GM12873 (cell line): Measurements from ENCODE around the gene PLOD1.

ENCODE experiments used
- TF ChIP-seq, protein P1 (sequence below): IDR thresholded peaks from 2 replicates; pipeline ENCODE4 v1.5.1; 2012; ENCODE audit warnings: low read depth, mild to moderate bottlenecking, moderate library complexity, low read length, control low read depth; ENCODE audit not compliant: insufficient read depth; ENCODE audit errors: missing control alignments

The PLOD1 gene

DNA sequence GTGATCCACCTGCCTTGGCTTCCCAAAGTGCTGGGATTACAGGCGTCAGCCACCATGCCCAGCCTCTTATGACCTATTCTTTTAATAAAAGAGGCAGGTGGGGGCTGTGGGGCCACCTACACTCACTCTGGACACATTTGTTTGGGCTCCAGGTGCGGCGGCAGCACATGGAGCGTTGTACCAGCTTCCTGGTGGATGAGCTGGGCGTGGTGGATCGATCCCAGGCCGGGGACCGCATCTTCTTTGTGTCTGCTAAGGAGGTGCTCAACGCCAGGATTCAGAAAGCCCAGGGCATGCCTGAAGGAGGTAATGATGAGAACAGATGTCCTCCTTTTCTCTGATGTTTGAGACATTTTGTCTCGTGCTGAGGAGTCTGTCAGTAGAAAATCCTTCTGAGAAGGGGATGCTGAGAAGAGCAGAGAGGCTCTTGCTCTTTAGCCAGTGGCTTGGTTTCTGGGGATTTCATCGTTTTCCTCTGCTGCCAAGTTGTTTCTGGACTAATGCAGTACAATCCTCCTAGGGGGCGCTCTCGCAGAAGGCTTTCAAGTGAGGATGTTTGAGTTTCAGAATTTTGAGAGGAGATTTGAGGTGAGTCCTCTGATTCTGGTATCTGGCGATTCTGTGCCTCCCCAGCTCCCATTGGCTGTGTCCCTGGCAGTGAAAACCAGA lies 66.9 kb downstream of the PLOD1 start:
- TF ChIP-seq, protein P1, sequence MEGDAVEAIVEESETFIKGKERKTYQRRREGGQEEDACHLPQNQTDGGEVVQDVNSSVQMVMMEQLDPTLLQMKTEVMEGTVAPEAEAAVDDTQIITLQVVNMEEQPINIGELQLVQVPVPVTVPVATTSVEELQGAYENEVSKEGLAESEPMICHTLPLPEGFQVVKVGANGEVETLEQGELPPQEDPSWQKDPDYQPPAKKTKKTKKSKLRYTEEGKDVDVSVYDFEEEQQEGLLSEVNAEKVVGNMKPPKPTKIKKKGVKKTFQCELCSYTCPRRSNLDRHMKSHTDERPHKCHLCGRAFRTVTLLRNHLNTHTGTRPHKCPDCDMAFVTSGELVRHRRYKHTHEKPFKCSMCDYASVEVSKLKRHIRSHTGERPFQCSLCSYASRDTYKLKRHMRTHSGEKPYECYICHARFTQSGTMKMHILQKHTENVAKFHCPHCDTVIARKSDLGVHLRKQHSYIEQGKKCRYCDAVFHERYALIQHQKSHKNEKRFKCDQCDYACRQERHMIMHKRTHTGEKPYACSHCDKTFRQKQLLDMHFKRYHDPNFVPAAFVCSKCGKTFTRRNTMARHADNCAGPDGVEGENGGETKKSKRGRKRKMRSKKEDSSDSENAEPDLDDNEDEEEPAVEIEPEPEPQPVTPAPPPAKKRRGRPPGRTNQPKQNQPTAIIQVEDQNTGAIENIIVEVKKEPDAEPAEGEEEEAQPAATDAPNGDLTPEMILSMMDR = peak; percentile 78

DNA sequence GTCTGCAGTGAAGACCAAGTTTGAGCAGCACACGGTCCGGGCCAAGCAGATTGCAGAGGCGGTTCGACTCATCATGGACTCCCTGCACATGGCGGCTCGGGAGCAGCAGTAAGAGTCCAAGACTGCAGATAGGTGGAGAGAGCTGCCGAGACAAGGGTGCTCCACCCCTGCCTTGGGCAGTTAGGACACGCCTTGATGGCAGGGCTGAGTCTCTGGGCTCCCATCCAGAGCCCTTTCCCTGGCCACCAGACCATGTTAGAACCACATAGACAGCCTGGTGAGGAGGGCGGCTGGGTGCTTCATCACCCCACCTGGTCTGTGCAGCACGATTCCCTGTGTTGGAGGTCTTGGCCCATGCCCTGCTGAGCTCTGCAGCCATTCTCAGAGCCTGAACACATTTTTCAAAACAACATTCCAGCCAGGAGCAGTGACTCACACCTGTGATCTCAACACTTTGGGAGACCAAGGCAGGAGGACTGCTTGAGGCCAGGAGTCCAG lies 67.5 kb downstream of the PLOD1 start:
- TF ChIP-seq, protein P1 = no peak

DNA sequence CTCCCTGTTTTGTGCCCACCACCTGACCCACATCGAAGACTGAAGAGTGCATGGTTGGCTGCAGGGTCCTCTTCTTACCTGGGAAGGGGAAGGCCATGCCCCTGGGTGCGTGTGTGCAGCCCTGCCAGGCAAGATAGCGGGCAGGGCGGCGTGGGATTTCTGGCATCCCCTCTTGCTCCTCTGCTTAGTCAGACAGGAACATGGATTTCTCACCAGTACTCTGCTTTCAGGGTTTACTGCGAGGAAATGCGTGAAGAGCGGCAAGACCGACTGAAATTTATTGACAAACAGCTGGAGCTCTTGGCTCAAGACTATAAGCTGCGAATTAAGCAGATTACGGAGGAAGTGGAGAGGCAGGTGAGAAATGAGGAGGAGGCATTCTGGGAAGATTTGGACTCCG lies 69.2 kb downstream of the PLOD1 start:
- TF ChIP-seq, protein P1 = no peak

DNA sequence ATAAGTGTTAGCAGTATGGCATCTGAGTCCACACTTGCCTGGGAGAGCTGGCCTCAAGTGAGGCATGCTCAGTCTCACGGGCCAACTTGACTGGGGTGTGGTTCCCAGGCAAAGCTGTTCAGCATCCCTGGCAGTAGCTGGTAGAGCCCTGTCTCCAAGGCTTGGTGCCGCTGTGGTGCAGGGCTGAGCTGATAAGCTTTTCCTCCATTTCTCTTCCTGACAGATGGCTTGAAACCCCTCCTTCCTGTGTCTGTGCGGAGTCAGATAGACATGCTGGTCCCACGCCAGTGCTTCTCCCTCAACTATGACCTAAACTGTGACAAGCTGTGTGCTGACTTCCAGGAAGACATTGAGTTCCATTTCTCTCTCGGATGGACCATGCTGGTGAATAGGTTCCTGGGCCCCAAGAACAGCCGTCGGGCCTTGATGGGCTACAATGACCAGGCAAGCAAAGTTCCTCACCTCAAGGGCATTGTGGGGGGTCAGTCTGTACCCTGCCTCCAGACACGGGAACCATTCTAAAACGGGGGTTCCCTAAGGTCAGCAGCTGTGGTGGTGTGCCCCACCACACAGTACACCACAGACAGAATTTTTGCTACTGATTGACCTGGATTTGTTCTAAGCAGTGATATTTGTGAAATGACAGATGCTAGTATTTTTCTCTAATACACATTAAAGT lies 71.1 kb downstream of the PLOD1 start:
- TF ChIP-seq, protein P1 = no peak

DNA sequence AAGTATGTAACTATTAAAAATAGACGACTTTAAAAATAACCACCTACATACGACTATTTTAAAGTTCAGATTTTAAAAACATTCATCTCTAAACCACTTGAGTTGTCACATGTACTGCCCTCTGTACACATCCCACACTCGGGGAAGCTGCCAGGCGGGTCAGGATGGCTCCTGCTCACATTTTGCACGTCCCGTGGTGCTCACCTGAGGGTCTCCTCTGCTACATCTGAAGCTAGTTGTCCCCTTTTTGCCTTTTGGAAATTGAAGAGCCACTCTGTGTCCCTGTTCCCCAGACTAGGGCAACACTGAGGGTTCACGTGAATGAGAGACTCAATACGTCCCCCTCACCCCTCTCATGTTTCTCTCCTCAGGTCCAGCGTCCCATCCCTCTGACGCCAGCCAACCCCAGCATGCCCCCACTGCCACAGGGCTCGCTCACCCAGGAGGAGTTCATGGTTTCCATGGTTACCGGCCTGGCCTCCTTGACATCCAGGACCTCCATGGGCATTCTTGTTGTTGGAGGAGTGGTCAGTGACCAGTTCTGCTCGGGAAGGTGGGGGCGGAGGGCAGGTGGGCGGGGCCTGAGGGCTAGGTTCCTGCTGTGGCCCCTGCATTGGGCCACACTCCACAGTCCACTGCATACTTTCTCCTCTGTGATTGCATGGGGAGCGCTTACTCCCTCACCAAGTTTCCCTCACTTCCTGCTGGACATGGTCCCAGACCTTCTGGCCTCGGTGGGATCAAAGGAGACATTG lies 71.8 kb downstream of the PLOD1 start:
- TF ChIP-seq, protein P1 = no peak

DNA sequence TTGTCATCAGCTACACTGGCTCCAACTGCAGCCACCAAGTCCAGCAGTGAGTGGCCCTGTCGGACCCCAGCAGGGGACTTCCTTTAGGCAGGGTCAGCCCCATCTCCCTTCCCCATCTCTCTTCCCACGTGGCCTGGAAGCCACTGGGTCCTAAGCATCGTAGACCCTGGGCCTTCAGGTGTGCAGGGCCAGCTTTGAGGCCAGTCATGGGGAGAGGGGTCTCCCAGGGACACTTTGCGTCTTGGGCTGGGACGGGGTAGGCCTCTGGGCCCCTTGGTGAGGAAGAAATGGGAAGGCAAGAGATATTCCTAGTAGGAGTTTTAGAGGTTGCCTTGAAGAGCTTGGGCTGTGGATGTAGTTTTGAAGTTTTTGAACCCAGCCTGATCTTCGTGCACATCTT lies 72.7 kb downstream of the PLOD1 start:
- TF ChIP-seq, protein P1 = no peak
